Suppressor macrophage treated with lipopolysaccharide for 4 hours (primary cell): ENCODE results near the gene PIK3R1.
A peak's percentile ranks its signal among the peaks of the same experiment; 100 is the strongest.
"Not testable (repeated sequence)": the region's sequence is repeated elsewhere in the genome, so short reads cannot be mapped to it uniquely, and the experiment has no call there.

ENCODE experiments used
- DNase-seq: peaks from one replicate; pipeline ENCODE4 v3.0.0-alpha.2; 2020

The PIK3R1 gene

DNA sequence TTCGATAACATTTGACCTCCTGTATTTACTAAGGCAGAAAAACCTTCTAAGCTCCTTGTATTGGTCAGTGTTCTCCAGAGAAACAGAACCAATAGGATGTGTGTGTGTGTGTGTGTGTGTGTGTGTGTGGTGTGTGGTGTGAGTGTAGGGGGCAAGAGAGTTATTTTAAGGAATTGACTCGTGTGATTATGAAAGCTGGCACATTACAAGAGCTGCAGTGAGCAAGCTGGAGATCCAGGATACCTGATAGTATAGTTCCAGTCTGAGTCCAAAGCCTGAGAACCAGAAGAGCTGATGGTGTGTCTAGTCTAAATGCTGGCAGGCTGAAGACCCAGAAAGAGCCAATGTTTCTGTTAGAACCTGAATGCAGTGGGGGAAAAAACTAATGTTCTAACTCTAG is 21.2 kb upstream of the PIK3R1 start:
- peak; percentile 42 for DNase-seq

DNA sequence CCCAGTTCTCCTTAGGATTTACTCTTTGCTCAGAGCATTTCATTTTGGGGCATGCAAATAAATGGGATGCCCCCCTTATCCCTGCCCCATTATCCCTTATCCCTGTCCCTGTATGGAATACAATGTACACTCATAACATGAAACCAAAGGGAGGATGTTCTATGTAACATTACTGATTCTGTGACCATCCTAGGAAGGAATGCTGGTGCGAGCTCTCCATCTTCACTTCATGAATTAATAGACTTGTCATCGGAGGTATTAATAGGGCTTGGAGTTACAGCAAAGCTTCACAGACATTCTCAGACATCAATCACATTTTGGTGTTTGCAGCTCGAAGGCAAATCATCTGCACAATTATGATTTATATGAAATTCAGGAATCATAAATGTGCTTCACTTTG is 20.4 kb upstream of the PIK3R1 start:
- no peak for DNase-seq

DNA sequence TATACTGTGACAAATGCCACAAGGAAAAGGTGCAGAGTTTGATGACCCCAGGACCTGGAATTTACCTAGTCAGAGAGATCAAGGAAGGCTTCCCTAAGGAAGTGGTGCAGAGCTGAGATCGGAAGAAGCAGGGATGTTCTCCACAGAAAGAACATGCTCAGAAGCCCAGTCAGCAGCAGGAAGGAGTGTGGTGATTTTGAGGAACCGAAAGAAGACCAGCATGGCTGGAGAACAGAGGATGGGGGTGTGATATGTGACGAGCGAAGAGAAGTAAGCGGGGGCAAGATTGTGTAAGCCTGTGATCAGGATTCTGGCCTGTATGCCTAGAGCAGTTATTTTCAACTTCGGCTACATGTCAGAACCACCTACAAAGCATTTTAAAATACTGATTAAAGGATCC is 18.7 kb upstream of the PIK3R1 start:
- DNase-seq = peak; percentile 92

DNA sequence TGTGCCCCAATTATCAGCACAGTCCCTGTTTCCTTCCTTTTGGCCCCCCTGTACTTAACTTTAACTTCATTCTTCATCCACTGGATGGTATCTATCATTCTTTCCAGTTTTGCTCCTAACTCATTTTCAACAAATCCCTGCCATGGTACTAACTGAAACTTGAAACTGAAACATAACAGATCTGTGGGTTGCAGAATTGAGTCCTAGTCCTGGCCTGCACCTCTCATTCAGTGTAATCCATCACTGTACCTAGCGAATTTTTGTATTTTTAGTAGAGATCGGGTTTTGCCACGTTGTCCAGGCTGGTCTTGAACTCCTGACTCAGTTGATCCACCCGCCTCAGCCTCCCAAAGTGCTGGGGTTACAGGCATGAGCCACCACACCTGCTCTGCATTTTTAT is 15.3 kb upstream of the PIK3R1 start:
- DNase-seq = no peak

DNA sequence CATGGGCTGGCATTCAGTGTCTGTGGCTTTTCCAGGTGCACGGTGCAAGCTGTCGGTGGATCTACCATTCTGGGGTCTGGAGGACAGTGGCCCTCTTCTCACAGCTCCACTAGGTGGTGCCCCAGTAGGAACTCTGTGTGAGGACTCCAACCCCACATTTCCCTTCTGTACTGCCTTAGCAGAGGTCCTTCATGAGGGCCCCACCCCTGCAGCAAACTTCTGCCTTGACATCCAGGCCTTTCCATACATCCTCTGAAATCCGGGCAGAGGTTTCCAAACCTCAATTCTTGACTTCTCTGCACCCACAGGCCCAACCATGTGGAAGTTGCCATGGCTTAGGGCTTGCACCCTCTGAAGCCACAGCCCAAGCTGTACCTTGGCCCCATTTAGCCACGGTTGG is 4.9 kb upstream of the PIK3R1 start:
- not testable (repeated sequence) for DNase-seq

DNA sequence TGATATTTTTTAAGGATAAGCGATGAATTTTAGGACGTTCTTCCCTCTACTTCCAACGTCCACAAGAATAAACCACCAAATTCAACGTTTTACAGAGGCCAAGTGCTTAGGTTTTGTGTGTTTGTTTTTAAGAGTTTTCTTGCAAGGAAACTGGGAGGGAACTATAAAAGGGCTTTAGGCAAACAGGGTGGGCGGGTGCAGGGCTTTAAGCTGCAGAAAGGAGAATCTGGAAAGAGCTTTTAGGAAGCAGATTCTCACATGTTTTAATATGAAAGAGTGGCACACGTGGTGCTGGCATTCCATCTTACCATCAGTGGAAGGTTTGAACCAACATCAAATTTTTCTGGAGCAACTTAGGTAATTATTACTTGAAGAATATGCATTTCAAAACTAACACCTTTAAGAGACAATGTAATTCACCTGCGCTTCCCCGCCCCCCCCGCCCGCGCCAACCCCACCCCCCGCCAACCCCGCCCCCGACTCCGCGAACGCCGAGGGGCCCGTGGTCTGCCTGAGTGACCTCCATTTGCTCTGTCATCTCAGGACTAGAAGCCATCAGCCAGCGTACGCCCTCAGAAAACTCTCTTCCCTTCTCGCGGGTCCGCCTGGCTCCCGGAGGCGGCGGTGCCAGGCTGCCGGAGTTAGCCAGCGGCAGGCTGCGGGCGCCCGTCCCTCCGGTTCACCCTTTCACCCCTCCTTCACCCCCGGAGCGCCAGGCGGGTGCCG is 911 bp upstream of the PIK3R1 start:
- DNase-seq = peak; percentile 38

DNA sequence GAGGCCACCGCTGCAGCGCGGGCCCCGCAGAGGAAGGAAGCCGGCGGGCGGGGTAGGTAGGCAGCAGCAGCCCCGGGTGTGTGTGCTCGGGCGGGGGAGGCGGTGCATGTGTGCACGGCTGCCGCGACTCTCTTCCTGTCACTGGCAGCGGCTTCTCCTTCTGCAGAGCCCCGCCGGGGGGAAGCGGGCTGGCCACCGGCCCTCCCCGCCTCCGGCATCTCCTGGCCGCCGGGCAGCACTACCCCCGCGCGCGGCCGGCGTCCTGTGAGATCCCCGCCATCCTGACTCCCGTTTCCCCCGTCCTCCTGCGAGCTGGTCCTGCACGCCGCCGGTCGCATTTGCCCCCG is 315 bp downstream of the PIK3R1 start:
- DNase-seq = no peak

DNA sequence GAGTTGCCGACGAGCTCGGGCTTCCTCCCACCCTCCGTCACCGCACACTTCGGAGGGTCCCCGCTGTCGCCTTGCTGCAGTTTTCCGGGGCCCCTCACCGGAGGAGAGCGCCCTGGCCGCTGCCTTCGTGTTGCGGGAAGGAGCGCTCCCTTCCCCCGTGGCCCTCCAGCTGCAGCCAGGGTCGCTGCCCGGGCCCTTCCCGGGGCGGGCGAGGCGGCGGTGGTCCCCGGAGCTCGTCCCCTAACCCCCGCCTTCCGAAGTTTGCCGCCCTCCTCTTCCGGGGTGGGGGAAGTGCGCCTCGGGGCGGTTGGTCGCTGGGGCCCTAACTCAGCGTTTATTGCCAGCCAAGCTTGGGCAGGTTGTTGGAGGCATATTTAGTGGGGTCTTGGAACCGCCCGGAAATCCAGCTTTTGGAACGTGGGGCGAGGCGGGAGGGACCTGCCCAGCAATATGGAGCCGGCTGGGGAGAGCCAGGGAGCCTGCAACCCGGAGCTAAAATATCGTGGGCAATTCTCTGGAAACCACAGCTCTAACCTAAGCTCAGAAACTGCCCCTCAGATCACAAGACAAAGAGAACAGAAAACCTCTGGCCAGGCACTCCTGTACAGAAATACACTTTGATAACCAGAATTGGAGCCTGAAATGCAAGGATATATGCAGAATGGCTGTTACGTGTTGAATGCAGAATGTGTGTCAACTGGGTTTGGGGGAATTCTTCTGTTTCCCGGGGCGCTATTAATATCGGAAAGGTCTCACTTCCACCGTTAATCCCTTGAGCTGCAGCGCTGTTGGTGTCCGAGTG is 890 bp downstream of the PIK3R1 start:
- peak; percentile 45 for DNase-seq

DNA sequence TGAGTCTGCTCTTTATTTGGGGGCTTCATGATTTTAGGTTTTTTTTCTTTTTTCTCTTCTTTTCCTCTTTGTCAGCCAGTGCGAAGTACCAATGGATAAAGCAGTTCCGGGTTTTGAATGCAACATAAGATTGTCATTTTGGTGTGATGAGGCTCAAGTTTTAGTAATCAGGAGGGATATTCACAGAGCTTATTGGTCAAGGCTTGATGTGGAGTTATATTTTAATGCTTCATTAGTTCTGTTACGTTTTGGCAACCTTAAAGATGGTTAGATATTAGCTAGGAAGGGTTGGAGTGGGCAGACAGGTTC is 1.4 kb downstream of the PIK3R1 start:
- peak; percentile 51 for DNase-seq

DNA sequence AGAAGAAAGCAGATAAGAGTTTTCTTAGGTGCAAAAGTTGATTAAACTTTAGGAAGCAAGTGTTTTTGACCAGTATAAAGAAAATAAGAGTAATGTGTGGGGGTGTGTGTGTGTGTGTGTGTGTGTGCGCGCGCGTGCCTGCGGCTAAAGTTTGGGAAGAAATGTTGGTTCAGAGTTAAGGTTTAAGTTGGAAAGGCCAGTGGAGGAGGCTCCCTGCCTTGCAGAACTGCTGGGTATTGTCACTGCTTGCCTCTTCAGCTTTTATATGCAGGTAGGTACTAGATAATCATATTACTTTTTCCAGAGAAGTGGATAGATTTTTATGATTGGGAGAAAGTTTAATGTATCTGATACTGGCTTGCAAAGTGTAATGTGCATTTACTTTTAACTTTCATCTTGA is 2.0 kb downstream of the PIK3R1 start:
- DNase-seq = no peak

DNA sequence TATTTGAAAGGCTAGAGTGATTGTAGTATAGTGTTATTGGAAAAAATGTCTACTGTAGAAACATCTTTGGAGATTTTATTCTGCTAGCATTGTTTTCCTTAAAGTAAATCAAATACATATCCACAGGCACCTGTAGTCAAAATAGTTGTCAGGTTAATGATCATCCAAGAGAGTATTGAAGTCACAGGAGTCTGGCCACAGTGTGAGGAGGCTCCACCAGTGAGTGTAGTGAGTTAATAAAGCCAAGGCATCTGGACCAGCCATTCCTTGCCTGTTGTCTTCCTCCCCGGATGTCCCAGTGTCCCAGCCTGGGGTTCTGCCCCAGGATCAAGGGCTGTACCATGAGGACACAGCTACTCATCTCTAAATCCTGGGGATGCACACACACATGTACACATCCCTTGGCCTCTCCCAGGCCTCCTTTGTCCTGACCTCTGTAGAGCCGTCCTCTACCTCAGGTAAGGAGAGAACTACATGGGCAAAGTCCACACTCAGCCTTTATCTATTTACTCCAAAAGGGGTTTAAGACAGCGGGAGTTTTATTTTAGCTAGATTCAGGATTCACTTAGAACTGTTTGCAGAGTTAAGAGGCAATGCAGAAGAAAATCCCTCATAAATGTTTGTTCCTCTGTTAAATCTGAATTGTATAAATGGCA is 3.7 kb downstream of the PIK3R1 start:
- no peak for DNase-seq

DNA sequence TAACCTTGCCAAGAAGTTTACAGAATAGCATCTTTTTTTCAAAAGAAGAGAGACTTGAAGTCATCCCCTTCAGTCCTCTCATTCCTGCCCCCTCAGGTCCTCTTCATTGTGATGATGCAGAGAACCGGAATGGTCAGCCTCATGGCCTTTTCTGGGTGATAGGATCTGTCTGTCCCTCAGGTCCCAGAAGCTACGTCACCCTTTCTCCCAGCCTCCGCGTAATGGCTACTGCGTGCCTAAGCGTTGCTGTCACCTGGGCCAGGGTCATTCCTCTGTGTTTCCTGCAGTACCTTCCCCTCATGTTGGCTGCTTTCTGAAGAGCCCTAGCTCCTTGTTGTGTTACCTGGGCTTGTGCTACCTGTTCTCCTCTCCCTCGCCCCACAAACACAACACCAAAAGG is 4.7 kb downstream of the PIK3R1 start:
- no peak for DNase-seq

DNA sequence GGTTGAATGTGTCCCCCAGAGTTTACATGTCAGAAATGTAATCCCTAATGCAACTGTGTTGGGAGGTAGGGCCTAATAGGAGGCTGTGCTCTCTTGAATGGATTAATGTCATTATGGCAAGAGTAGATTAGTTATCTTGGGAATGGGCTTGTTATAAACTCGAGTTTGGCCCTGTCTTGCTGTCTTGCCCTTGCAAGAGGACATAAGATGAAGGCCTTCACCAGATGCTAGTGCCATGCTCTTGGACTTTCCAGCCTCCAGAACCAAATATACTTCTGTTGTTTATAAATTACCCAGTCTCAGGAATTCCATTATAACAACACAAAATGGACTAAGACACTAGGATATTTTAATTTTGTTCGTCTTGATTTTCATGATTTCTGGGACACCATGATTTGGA is 5.4 kb downstream of the PIK3R1 start:
- no peak for DNase-seq

DNA sequence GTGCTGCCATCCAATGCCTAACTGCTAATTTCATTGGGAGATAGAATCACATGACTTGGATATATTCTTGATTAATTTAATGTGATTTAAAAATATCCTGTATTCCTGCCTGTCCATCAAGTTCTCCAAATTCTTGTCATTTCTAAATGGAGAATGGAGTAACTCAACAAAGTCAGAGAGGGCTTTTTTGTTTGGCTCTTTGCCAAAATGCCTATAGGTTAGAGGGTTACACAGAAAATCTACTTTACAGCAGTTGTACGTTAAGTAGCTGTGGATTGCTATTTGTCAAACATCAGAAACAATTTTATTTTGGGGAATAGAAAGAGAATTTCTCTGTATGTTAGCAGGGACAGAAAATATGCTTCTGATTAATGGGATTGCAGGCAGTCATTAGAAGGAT is 5.9 kb downstream of the PIK3R1 start:
- no peak for DNase-seq

DNA sequence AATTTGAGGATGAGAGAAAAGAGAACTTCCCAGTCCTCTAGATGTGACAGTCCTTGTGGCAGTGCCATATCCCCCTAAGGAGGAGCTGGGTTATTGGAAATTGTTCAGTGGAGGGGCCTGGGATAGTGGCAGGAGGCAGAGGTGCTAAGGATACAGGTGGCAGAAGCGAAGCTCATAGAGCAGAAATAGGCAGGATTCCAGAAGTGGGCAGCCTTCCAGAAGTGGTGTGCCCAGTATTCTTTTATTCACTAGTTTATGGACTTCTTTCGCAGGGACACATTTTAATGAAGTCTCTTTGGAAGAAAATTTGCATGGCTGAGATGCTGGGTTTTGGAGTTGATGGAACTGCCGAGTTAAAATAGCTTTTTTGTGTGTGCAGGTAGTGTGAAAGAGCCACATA is 6.8 kb downstream of the PIK3R1 start:
- DNase-seq = no peak

DNA sequence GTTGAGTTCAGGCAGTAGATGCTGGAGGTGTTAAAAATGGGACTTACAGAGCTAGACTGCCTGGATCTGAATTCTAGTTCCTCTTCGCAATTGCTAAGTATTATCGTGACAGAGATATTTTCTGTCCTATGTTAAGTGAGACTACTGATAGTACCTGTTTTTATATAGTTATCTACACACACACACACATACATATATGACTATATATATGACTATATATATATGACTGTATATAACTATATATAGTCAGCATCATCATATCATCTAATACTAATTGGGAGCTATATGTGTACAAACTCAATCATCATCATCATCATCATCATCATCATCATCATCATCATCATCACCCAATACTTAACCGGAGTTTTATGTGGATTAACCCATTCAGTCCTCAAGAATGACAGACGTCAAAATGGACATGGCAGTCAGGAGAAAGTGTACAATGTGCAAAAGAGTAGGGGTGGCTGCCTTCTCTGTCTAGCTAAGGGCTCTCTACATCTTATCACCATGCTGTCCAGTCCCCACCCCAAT is 7.3 kb downstream of the PIK3R1 start:
- DNase-seq = no peak

DNA sequence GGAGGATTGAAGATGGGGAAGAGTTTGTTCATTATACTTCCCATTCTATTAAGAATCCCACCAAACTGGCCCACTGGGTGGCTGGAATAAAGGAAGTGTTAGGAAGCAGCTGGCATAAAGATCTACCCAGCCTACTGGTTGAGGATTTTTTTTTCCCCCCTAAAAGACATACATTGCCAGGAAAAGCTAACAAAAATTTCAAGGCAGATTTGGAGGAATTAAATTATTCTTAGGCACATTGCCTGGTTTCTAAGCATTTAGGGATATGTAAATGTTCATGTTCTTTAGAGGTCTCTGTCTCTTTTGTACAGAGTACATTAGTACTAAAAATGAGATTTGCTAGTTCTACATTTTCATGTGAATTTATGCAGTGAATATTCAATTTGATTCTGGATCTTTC is 8.3 kb downstream of the PIK3R1 start:
- no peak for DNase-seq

DNA sequence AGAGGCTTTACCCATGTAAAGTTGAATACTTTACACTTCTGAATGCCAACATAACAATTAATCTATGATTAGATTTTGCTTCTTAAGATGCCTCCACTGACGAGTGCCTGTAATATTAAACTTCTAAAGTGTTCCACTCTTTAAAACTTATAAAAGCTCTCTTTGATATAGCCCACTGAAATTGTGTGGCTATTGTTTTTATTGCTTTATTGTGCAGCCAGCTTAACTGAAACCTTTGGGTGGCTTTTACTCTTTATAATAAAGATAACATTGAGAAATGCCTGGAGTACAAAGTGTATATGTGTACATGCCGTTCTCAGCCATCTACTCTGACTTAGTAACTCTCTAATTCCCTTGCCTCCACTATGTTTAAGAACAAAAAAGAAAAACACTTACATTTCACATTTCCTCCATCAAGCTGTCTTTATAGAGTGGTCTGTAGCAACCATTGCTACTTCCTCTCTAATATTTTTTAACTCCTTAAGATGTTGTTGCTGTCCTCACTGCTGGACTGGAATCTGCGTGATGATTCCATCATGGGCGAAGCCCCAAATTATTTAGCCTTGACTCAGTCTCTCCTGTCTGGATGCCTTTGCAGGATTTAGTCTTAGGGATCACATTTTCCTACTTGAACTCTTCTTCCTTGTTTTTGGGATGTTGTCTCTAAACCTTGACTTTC is 9.1 kb downstream of the PIK3R1 start:
- no peak for DNase-seq

DNA sequence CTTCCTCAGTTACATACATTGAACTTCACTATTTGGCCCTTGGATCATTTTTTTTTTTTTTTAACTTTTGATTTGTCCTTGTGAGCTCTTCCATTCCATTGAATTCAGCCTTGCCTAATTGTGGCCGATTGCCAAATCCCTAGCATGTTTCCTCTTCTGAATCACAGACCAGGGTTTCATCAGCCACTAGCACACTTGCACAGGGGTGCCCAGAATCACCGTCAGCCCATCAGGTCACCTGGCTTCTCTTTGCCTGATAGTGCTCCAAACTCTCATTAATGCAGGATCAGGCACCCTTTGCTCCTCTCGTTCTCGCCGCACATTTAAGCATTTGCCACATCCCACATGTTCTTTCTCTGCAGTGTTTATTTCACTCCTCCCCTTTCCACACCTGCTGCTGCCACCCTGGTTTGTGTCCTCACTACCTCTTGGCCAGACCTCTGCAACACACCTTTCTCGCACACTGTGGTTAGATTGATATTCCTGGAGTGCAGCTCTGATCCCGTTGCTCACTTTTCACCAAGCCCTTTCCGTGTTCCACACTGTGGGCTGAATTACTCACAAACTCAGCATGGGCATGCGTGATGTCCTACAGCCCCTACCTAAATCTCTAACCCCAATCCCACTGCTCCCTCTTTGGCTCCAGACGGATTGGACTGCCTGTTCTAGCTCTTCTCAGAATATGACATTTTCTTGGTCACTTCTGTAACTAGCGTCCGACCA is 9.8 kb downstream of the PIK3R1 start:
- peak; percentile 82 for DNase-seq

DNA sequence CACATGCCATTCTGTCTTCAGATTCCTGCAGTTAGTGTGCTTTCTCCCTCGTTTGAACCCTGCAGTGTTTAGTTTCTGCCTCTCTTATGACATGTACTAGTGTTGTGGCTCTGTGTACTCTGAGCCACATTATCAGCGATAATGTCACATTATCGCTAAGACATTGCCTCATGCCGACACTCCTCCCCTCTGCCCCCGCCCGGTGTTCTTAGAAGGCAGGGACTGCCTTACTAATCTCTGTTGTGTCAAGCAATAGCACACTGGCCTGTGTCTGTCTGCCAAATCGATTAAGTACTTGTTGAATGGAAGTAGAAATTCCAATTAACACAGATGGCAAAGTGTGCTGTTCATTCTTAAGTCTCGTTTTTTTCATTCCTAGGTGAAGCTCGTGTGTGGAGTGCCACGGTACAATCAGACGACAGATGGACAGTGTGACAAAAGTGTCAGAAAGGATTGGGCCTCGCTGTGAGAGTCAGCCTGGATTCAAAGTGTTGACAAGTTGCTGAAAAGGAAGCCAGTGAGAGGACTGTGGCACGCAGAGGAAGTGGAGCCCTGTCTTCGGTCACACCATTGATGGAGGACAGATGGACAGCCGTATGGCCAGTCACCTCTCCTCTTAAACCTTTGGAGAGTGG is 10.5 kb downstream of the PIK3R1 start:
- DNase-seq = no peak

DNA sequence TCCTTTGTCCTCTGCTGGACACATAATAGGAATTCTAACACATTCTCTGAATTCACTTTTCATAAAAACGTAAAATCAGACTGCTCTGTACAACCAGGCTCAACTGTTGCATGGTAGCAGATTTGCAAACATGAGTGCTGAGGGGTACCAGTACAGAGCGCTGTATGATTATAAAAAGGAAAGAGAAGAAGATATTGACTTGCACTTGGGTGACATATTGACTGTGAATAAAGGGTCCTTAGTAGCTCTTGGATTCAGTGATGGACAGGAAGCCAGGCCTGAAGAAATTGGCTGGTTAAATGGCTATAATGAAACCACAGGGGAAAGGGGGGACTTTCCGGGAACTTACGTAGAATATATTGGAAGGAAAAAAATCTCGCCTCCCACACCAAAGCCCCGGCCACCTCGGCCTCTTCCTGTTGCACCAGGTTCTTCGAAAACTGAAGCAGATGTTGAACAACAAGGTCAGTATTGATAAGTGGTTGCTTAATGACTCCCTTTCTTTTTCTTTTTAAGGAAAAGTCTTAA is 11.1 kb downstream of the PIK3R1 start:
- no peak for DNase-seq

DNA sequence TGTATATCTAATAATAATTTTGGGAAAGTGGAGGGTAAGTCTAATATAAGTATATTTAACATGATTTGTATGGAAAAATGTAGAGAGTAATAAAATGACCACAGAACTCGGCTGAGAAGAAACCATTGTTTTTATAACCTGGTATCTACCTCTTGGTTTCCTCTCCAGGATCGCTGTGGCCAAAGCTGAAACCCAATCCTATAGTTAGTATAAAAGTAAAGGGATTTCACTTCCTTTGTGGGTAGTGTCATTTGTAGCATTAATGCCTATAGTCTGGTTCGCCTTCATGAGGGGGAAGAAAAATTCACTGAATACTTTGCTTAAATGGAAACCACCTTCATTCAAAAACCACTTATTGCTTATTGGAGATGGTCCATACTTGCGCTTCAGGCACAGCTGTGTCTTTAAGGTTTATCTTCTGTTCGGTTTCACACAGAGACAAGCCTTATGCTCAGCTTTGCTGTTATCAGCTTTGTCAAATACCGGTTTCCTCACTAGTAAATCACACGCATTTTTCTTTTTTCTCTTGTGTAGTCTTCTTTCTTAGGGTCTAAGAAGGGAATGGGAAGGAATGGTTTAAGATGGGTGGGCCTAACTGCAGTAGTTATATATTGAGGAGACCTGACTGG is 12.1 kb downstream of the PIK3R1 start:
- DNase-seq = no peak
